Vagina (tissue), 2 donors: ENCODE results near the gene GSTT4.
"Not testable (repeated sequence)": the region's sequence is repeated elsewhere in the genome, so short reads cannot be mapped to it uniquely, and the experiment has no call there.

ENCODE experiments used
- POLR2A ChIP-seq, 2 donors: fragments of 450-650 bp; IDR thresholded peaks; one replicate each; pipeline ENCODE4 v1.6.1; 2017; ENCODE audit warnings: antibody characterized with exemption in 2 of 2, mild to moderate bottlenecking in 2 of 2, moderate library complexity in 2 of 2
- POLR2AphosphoS5 ChIP-seq, 2 donors: sonication (generic); formaldehyde crosslinking; IDR thresholded peaks; one replicate each; pipeline ENCODE4 v1.9.0; 2017; ENCODE audit warnings: antibody characterized with exemption in 2 of 2, mild to moderate bottlenecking in 2 of 2, low read depth in 1 of 2; ENCODE audit not compliant: insufficient read depth in 1 of 2
- TF ChIP-seq, protein P1 (sequence below), 3 experiments: fragments of 450-650 bp in 2 of 3; fragments of 200-600 bp in 1 of 3; sonication (generic) in 1 of 3; IDR thresholded peaks; one replicate each; pipeline ENCODE4 v1.5.1; 2017 to 2019; ENCODE audit warnings: antibody characterized with exemption in 3 of 3, mild to moderate bottlenecking in 2 of 3, moderate library complexity in 2 of 3

DNA sequence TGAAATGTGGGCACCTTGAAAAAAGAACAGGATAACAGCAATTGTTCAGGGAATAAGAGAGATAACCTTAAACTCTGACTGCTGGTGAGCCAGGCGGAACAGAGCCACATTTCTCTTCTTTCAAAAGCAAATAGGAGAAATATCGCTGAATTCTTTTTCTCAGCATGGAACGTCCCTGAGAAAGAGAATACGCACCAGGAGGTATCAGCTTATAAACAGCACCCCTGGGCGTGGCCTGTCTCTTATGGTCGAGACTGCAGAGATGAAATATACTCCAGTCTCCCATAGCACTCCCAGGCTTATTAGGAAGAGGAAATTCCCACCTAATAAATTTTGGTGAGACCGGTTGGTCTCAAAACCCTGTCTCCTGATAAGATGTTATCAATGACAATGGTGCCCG is 49.4 kb downstream of the GSTT4 start:
- TF ChIP-seq, protein P1, sequence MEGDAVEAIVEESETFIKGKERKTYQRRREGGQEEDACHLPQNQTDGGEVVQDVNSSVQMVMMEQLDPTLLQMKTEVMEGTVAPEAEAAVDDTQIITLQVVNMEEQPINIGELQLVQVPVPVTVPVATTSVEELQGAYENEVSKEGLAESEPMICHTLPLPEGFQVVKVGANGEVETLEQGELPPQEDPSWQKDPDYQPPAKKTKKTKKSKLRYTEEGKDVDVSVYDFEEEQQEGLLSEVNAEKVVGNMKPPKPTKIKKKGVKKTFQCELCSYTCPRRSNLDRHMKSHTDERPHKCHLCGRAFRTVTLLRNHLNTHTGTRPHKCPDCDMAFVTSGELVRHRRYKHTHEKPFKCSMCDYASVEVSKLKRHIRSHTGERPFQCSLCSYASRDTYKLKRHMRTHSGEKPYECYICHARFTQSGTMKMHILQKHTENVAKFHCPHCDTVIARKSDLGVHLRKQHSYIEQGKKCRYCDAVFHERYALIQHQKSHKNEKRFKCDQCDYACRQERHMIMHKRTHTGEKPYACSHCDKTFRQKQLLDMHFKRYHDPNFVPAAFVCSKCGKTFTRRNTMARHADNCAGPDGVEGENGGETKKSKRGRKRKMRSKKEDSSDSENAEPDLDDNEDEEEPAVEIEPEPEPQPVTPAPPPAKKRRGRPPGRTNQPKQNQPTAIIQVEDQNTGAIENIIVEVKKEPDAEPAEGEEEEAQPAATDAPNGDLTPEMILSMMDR (IDR thresholded peaks at IDR 0.05): not testable (repeated sequence)
- not testable (repeated sequence) for TF ChIP-seq POLR2A (IDR thresholded peaks at IDR 0.05); POLR2AphosphoS5 (IDR thresholded peaks at IDR 0.05; ENCODE audit: insufficient read depth in 1 of 2, low read depth in 1 of 2)
